ENCODE results near the gene KBTBD12.

- TF ChIP-seq RAD21 (conservative IDR thresholded peaks at IDR 0.05 in 1 of 2, IDR thresholded peaks at IDR 0.05 in 1 of 2): no peak
- no peak for TF ChIP-seq CTCF (IDR thresholded peaks at IDR 0.05)
- TF ChIP-seq EHMT2 (IDR thresholded peaks at IDR 0.05; ENCODE audit: low read depth): no peak
- no peak for TF ChIP-seq REST (IDR thresholded peaks at IDR 0.05)
- TF ChIP-seq KDM5A (IDR thresholded peaks at IDR 0.05): no peak
- TF ChIP-seq SREBF2 (IDR thresholded peaks at IDR 0.05): no peak
- no peak for TF ChIP-seq ATOH8 (CRISPR knock-in tag; IDR thresholded peaks at IDR 0.05; ENCODE audit: low read depth)
- TF ChIP-seq CEBPB (IDR thresholded peaks at IDR 0.05): no peak
- no peak for TF ChIP-seq MYC (IDR thresholded peaks at IDR 0.05; ENCODE audit: borderline replicate concordance, low read length)
- no peak for TF ChIP-seq HOXA7 (CRISPR knock-in tag; IDR thresholded peaks at IDR 0.05)
- TF ChIP-seq POLR2AphosphoS2 (conservative IDR thresholded peaks at IDR 0.05; ENCODE audit: low read length): no peak
- TF ChIP-seq POLR2A (IDR thresholded peaks at IDR 0.05; ENCODE audit: low read length): no peak
- TF ChIP-seq EP300 (IDR thresholded peaks at IDR 0.05): no peak
- TF ChIP-seq ESRRA (IDR thresholded peaks at IDR 0.05; ENCODE audit: borderline replicate concordance, low read length): no peak
Observed at GRCh38 chr3:127988770-127989557, 73.9 kb downstream of the KBTBD12 start.

All from A549 (cell line).